ENCODE measurements around the gene RXRB.

The RXRB gene

DNA sequence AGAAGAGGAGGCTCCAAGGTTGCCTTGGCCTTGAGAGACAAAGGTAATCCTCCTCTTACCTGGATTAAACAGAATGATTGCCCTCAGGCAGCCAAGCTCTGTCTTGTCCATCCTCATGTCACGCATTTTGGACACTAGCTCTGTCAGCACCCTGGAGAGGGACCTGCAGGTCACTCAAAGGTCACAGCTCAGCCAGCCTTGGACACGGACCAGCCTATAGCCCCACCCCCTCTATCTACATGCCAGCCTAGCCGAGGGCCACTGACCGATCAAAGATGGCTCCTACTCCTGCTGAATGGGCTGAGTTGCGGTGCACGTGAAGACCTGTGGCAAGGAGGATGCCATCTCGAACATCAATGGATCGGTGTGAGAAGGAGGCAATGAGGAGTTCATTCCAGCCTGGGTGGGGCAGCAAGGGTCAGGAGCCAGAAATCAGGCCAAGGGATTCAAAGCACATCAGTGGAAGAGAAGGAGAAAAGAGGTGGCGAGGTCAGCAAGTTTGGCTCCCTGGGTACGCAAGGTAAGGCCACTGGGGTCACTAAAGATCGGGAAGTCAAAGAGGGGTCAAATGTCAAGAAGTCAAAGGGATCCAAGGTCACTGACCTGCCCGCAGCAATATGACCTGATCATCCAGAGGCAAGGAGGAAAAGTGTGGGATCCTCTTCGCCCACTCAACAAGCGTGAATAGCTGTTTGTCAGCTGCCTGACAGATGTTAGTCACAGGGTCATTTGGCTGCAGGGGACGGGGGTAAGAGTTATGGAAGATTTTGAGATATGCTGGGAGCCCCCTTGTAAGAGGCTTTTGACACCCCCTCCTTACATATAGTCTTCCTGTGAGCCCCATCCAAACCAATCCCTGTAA, 4.9 kb downstream of the RXRB start:
- no peak for DNase-seq (ENCODE audit: low spot score)

DNA sequence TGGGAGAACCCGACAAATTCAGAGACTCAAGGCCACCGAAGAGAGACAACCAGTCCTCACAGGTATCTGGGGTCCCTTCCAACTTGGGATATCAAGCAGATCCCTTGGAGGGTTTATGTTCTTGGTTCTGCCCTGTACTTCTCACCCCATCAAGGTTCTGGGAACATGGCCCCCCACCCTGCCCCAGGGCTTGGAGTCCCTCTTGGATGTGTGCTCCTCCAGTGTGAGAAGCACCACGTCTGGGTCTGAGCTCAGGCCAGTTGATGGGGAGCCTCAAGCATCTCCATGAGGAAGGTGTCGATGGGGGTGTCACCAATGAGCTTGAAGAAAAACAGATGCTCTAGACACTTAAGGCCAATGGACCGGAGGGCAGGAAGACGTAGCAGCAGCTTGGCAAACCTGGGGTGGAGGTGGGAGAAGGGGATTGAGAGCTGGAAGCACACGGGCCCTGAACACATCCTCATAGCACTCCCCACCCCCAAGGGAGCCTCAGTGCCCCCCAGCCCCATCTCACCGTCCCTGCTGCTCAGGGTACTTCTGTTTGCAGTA, 6.0 kb downstream of the RXRB start:
- no peak for DNase-seq (ENCODE audit: low spot score)

DNA sequence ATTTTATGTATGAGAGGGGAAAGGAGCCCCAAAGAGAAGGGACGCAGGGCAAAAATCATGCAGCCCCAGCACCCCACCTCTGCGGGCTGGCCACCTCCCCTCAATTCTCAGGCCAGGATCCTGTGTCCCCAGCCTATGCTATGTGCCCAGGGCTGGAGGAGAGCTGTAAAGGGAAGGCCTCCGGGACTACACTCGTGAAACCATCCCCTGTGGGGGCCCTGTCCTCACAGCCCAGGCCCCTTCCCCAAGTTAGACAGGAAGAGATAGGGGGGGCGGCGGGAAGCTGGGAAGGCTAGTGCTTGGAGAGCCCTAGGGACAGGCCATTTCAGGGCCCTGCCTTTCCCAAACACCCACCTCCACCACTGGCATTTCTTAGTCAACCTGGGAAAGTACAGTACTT, 6.8 kb downstream of the RXRB start:
- DNase-seq (ENCODE audit: low spot score): no peak

DNA sequence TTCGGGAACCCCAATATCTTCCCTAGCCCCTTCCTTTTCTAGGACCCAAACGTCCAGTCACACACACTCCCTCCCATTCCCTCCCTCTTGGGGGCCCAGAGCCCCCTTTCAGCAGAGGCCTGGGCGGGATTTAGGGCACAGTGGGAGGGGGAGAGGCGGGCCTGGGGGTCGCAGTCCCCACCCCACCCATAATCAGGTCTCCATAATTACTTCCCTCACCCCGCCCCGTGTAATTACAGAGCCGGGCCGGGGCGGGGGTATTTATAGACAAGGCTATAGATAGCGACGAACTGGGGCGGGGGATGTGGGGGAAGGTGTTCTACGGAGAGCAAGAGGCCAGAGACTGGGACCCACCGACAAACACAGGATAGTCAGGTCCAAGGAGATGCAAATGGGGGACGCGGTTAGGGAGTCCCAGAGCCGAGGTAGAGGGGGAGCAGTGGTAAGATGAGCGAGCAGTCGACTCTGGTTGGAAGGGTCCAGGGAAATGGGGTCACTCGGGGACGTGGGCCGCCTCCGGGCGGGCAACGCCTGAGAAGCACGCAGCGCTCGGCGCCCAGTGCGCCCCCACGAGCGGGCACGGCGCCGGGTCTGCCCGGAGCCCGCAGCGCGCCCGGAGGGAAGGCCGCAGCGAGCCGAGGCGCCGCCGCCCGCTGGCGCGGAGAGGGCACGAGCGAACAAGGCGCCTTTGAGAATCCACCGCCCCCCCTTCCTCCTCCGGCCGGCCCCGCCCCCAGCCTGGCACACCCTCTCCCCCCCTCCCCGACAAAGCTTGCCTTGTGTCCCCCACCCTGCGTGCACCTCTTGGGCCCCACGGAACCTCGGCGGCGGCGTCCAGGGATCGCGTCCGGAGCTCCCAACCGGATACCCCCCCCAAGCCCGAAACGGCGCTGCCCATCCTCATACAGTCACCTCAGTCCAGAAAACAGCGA, 7.5 kb downstream of the RXRB start:
- no peak for DNase-seq (ENCODE audit: low spot score)

DNA sequence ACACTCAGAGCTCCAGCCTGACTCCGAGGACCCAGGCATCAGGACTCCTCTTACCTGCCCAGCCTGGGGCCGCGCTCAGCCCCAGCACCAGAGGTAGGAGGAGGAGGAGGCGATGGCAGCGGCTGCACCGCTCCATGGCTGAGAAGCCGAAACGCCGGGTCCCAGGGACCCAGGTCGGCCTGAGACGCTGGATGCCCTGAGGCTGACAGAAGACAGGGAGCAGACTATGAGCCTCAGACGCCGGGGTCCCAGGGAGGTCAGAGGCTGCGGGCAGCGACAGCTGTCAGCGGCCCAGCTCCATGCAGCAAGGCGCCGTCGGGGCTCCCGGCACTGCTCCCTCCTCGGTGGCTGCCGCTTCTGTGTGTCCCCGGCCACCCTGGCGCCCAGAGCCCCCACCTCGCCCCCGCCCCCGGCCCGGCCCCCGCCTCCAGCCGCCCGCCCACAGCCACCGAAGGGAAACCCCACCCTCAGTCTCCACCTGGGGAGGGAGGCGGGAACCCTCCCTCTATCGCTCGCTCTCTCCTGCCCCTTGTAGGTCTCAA, 8.3 kb downstream of the RXRB start, which contains the start of gene COL11A2:
Gene COL11A2, minus strand, starts transcription at position 363 of the 542 bp plus-strand sequence. Its CDS starts 227 bp downstream, at position 136.
- no peak for DNase-seq (ENCODE audit: low spot score)

DNA sequence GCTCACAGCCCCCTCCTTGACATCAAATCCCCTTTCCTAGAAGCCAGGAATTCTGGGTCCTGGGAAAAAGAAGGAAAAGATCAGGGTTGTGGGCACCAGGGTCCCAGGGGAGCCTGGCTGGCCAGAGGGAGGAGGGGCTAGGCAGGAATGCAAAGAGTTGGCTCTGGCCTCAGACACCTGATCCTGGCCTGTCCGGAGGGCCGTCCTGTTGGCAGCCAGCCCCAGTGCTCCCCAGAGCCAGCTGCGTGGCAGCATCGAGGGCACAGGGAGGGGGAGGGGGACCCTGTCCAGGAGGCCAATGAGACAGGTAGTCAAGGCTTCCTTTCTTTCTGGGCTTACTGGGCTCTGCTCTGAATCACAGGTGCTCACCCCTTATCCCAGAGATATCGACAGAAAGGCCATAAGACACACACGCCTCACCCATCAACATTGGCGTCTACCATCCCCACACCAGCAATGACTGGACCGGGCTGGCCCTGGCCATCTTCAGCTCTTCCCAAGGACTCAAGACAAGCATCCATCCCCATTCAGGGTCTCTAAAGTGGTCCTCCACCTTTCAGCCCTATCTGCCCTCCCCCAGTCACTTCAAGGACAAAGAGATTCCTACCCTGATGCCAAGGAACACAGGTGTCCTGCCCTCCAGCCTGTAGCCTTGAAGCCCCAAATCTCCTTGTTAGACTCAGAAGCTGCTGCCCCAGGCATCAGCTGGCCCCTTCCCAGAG, 8.9 kb downstream of the RXRB start:
- no peak for DNase-seq (ENCODE audit: low spot score)

DNA sequence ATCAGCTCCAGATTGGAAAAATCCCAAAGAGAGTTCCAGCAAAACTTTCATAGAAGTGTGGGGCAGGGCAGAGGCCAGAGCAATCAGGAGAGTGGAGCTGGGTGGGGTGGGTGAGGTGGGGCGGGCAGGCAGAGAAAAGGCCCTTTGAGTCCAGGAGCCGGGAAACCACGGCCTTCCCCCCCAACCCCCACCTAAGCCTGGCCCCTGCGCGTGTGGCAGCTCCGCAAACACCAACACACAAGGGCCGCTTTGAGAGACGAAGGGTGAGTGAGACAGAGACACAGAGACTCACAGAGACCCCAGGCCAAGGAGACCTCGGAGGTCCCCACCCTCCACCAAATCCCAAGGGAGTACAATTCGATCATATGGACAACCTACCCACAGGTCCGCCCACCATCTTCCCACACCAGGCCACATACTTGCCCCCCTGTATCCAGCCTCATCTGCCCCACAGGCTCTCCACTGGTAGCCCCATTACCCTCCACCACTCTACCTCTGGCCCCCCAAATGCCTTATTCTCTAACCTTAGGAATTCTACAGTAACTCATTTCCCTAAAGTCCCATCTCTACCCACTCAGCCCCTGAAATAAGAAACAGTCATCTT, 9.9 kb downstream of the RXRB start:
- DNase-seq (ENCODE audit: low spot score): no peak

DNA sequence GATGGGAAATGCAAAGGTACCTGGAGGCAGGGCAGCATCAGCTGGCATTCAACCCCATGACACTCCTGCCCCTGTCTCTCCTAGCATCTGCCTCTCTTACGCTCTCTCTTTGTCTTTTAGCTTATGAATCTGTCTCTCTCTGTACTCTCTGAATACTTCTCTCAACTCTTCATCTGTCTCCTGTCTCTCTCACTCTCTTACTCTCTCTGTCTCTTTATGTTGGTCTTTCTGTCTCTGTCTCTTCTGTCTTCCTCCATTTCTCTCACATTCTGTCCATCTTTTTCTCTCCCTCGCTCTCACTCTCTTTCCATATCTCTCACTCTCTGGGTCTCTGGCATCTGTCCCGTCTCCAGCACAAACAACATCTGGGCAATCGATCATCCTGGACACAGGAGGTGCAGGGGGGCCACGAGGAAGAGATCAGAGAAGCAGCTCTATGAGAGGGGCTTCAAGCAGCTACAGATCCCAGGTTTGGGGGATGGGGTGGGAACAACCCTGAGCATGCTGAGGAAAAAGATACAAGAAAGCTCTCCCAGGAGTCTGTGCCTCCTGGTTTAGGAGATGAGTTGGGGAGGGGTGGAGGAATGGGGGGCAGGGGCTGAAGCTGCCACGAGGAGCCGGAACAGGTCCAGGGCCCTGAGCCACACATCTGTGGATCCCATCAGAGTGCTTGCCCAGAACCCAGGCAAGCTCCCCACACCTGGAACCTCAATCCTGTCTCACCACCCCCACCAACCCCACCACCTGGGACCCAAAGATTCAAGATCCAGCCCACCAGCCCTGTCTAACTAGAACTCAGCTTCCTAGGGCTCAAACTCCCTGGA, 10.6 kb downstream of the RXRB start:
- no peak for DNase-seq (ENCODE audit: low spot score)

DNA sequence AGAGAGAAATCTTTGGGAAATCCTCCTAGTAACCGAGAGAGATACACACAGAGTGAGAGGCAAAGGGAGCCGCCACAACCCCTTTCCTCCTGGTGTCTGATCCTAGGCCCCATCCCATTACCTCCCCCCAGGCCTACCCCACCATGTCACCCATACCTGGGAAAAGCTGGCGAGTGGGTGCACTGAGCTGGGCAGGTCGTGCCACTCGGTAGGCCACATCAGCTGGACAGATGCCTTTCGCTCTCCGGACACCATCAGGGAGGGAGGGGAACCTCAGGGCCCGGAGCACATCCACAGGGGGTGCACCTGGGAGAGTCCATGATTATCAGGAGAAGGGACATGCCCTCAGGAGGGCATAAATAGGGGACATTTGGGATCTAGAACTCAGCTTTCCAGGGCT, 11.3 kb downstream of the RXRB start:
- DNase-seq (ENCODE audit: low spot score): no peak

DNA sequence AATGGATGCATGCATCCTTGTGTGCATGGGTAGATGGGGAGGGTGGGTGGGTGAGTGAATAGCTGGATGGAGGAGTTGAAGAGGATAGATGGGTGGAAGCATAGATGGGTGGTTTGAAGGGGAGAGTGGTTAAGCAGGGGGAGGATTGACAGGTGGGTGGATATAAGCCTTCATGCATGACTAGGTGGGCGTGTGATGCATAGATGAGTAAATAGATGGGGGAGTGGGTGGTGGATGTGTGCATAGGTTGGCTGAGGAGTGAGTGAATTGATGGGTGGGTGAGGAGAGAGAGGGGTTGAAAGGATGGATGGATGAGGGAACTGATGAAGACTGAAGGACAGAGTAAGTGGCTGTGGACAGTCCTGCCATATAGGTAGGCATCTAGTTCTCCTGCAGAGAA, 12.7 kb downstream of the RXRB start:
- no peak for DNase-seq (ENCODE audit: low spot score)

DNA sequence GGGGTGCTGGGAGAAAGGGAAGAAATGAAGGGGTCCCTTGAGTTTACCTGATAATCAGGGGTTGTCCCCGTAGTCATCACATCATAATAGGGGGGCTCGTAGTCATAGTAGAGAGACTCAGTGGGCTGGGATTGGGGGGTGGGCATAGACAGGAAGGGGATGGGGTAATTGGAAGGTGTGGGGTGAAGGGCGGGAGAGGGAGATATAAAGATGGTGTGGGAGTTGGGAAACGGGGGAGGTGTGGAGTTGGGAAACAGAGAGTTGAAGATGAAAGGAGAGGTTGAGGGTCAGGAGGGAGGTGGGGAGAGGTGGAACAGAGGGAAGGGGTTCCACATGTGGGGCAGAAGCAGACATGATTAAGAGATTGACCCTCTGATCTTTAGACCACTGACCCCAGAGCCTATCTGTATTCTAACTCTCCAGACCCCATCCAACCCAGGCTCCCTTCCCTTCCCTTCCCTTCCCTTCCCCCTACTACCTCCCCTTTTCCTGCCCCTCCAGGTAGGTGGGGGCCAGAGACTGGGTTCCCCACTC, 14.7 kb downstream of the RXRB start:
- no peak for DNase-seq (ENCODE audit: low spot score)

DNA sequence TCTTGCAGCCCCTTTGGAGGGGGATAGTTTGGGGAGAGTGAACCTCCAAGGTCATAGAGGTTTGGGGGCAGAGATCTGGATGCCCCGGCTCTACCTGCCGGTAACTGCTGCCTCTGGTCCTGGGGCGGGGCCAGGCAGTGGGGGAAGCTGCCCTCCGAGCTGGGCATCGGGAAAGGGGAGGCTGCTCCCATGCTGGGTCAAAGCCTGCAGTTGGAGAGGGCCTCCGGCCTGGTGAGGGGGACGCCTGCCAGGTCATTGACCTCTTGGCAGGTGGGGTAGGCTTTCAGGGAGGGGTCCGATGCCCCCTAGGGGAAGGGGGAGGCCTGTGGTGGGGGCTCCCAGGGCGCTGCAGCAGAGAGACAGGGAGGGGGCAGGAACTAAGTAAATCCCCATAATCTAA, 15.3 kb downstream of the RXRB start:
- DNase-seq (ENCODE audit: low spot score): no peak

DNA sequence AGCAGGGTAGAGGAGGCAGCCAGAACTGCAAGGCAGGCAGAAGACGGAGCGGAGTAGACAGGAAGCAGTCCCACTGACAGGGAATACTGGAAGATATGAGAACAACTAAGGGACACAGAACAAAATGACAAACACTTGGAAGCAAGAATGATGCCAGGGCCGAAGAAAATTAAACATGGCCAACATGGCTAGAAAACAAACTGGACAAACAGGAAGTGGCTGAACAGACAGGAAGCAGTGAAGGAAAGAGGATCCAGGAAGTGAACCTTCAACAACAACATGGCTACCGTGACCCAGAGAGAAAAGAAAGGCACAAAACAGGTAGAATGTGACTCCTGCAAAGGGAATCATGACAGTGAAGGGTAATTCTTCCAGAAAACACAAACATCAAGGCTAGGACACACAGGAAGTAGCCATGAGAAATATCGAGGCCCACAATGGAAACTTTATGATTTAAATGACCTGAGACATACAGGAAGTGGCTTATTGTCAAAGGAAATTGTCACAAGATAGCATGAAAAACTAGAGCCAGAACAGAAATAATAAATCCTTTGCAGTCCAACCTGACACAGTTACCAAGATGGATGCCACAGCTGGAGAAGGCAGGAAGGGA, 17.3 kb downstream of the RXRB start:
- DNase-seq (ENCODE audit: low spot score): no peak

DNA sequence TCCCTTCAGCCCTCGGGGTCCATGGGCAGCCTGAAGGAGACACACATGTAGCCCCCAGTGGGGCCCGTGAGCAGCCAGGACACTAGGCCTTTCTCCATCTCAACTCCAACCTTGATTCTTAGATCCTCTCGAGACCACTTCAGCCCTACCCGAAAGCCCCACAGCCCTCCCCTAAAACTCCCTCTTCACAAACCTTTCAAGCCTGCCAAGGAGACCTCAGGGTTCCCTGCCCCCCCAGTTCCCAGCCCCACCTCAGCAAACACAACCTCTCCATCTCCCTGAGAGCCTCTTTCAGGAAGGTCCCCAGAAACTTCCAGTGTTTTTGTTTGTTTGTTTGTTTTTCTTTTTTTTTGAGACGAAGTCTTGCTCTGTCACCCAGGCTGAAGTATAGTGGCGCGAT, 19.3 kb downstream of the RXRB start:
- DNase-seq (ENCODE audit: low spot score): no peak

DNA sequence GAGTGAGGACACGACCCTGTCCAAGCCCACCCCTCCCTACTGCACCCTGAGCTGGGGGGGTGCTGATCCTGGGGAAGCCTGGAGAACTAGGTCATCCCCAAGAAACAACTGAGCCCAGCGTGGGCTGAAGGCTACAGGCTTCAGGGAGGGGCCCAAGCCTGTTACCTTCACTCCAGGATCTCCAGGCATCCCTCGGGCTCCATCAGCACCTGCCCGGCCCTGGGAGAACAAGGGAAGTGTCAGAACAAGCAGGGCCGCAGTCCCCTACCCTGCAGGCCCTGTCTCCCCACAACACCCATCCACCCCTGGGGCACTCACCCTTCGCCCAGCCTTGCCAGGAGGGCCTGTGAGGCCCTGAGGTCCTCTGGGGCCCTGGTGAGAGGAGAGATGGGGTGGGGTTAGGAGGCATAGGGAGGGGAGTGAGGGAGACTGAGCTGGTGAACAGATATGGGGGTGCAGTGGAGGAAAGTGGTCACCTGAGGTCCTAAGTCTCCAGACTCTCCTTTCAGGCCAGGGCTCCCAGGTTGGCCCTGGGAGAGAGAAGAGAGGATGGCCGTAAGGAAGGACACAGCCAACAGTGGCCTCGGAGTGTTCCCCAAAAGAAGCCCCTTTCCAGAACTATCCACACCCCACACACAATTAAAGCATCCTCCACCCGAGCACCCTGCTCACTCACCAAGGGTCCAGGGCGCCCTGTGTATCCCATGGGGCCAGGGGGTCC, 21.6 kb downstream of the RXRB start:
- DNase-seq (ENCODE audit: low spot score): no peak

DNA sequence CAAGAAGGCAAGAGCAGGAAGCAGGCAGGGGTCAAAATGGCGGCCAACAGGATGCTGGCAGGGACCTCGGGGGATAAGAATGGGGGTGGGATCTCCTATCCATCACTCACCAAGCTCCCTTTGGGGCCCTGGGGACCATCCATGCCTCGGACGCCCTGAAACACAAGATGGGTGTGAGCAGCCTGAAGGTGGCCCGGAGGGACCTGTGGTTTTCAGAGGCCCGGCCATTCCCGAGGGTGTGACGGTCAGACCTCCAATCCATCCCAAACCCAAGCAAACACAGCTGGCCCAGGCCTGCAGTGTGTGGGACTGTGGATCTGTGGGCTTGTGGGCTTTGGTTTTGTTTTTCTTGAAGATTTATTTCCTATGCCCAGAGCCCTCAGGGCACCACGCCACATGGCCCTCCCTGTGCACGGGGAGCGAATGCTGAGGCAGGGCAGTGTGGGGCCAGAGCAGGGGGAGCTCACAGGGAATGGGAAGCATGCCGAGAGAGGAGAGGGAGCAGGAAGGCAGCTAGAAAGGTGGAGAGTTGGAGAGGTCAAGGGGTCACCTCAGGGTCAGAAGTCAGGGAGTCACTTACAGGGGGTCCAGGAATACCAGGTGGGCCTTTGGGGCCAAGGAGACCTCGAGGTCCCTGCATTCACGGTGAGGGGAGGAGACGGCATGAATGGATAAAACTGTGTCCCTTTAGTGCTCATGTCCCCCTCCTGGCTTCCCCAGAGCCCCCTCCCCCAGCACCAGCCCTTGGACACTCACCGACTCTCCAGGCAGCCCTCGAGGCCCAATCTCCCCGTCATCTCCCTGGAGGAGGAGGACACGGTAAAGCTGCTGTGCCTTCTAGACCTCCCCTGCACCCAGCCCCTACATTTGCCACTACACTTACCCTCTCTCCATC, 22.7 kb downstream of the RXRB start:
- no peak for DNase-seq (ENCODE audit: low spot score)

DNA sequence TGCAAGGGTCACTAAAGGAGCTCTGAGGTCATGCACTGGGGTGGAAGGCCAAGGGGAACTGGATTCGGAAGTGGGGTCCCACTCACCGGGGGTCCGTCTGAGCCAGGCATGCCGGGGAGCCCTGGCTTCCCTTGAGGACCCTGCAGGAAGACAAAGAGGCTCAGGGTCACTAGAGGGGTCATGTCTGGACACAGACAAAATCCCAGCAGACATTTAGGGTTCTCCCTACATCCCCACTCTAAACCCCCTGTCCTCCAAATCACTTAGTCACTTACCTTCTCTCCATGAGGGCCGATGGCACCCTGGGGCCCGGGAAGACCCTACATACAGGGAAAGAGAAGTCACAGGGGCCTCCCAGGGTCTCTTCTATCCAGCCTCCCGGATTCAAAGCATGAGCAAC, 23.6 kb downstream of the RXRB start:
- DNase-seq (ENCODE audit: low spot score): no peak

Measured in activated CD4-positive, alpha-beta T cell treated with anti-CD3 and anti-CD28 coated beads, Interleukin-2, Interleukin-4, amounts not matched to agents 100 ng/mL and 50 ng/mL, durations not matched to agents 16 hours and 8 hours (primary cell).